ENCODE data around the gene INSM2.

DNA sequence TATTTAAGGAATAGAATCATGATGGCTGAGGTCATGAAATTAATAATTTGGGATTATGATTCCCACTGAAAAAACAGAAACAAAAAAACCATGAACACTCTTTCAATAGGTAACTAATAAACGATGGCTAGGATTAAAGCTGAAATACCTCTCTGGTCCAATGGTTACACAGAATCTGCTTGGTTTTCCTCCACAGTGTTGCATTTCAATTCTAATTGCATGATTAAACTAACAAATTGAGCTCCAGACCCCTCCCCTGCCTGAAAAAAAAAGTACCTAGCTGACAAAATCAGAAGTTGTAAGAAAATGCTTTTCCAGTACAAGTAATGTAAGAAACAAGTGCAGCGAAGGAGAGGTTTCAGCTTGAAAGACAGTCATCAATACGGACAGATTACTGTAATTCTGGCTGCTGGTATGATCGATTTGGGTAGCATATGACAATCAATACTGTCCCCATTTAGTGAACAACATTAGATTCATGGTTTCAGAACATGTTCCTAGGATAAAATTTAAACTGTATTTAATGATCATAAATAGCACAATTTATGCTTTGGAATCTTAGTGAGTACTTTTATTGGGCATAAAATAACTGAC, 32.0 kb downstream of the INSM2 start:
- no peak for TF ChIP-seq EZH2 (IDR thresholded peaks at IDR 0.05; ENCODE audit: low read length, missing control alignments)
- TF ChIP-seq, protein P1, sequence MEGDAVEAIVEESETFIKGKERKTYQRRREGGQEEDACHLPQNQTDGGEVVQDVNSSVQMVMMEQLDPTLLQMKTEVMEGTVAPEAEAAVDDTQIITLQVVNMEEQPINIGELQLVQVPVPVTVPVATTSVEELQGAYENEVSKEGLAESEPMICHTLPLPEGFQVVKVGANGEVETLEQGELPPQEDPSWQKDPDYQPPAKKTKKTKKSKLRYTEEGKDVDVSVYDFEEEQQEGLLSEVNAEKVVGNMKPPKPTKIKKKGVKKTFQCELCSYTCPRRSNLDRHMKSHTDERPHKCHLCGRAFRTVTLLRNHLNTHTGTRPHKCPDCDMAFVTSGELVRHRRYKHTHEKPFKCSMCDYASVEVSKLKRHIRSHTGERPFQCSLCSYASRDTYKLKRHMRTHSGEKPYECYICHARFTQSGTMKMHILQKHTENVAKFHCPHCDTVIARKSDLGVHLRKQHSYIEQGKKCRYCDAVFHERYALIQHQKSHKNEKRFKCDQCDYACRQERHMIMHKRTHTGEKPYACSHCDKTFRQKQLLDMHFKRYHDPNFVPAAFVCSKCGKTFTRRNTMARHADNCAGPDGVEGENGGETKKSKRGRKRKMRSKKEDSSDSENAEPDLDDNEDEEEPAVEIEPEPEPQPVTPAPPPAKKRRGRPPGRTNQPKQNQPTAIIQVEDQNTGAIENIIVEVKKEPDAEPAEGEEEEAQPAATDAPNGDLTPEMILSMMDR (conservative IDR thresholded peaks at IDR 0.05 in 1 of 2, IDR thresholded peaks at IDR 0.05 in 1 of 2; ENCODE audit: low read depth in 1 of 2, low read length in 2 of 2) = no peak
